Gastrocnemius medialis (tissue), 4 donors: Measurements from ENCODE around the gene LEKR1. TPM values are rescaled to one million over a fixed set of nuclear protein-coding genes. Genes with fewer than 3 reads are reported as not detected.

ENCODE experiments used
- ATAC-seq, 2 donors: fragments of 150-250 bp; one replicate each; pipeline ENCODE4 v1.9.1; 2016
- DNase-seq, 2 donors: peaks; one replicate each; pipeline ENCODE4 v3.0.0-alpha.2; 2019
- H3K27ac ChIP-seq, 4 donors: fragments of 200-600 bp; sonication (generic); 1 replicate in 1 of 4; 2 replicates in 3 of 4; pipeline ENCODE4 v1.5.1; 2016 to 2018; ENCODE audit warnings: mild to moderate bottlenecking in 2 of 4, moderate library complexity in 1 of 4
- H3K27me3 ChIP-seq, 3 donors: fragments of 200-600 bp; sonication (generic) in 2 of 3; 1 replicate in 1 of 3; 2 replicates in 2 of 3; pipeline versions ENCODE4 v1.5.1 to v1.6.0; 2016 to 2019; ENCODE audit warnings: mild to moderate bottlenecking in 1 of 3, moderate library complexity in 1 of 3
- H3K36me3 ChIP-seq, 2 donors: fragments of 200-600 bp; sonication (generic) in 1 of 2; one replicate each; pipeline ENCODE4 v1.5.1; 2017 to 2018
- H3K4me1 ChIP-seq, 2 donors: fragments of 200-600 bp; sonication (generic) in 1 of 2; one replicate each; pipeline ENCODE4 v1.5.1; 2016 to 2017; ENCODE audit warnings: mild to moderate bottlenecking in 2 of 2
- H3K4me3 ChIP-seq, 4 donors: fragments of 200-600 bp; sonication (generic) in 3 of 4; 1 replicate in 1 of 4; 2 replicates in 3 of 4; pipeline ENCODE4 v1.5.1; 2016 to 2019; ENCODE audit warnings: mild to moderate bottlenecking in 2 of 4
- H3K9me3 ChIP-seq, 3 donors: fragments of 200-600 bp; sonication (generic) in 2 of 3; 1 replicate in 1 of 3; 2 replicates in 2 of 3; pipeline ENCODE4 v1.5.1; 2016 to 2019
- POLR2A ChIP-seq, 2 donors: fragments of 450-650 bp; IDR thresholded peaks; one replicate each; pipeline ENCODE4 v1.6.1; 2017; ENCODE audit warnings: antibody characterized with exemption in 2 of 2, mild to moderate bottlenecking in 2 of 2, moderate library complexity in 2 of 2
- in situ Hi-C, 4 donors: fragments of 200-750 bp; cut with MboI; loops; one replicate each; pipeline versions ENCODE4 v1.15.0 to v1.8.0; 2017; ENCODE audit warnings: low sequenced_read_pairs in 4 of 4
- intact Hi-C: fragments of 100-400 bp; cut with DNase I; formaldehyde crosslinking; loops from one replicate; pipeline ENCODE4 v1.15.1; 2023; ENCODE audit warnings: low total_unique reads
- total RNA-seq, 4 donors: library from RNA; depleted of rRNA; stranded (reverse); fragments of >200 nt; gene quantifications; one replicate each; pipeline versions ENCODE4 v1.1.0 to v1.2.3, GENCODE V29; 2016
- TF ChIP-seq, protein P1 (sequence below), 5 experiments: fragments of 450-650 bp in 3 of 5; fragments of 200-600 bp in 2 of 5; sonication (generic) in 2 of 5; IDR thresholded peaks in 4 of 5; conservative IDR thresholded peaks in 1 of 5; 1 replicate in 4 of 5; 2 replicates in 1 of 5; pipeline ENCODE4 v1.5.1; 2016 to 2019; ENCODE audit warnings: antibody characterized with exemption in 5 of 5, mild to moderate bottlenecking in 3 of 5, moderate library complexity in 3 of 5

Gene LEKR1
- total RNA-seq, 4 donors from 2014 or later, result 0.20 to 0.56 TPM; not detected in 2

DNA sequence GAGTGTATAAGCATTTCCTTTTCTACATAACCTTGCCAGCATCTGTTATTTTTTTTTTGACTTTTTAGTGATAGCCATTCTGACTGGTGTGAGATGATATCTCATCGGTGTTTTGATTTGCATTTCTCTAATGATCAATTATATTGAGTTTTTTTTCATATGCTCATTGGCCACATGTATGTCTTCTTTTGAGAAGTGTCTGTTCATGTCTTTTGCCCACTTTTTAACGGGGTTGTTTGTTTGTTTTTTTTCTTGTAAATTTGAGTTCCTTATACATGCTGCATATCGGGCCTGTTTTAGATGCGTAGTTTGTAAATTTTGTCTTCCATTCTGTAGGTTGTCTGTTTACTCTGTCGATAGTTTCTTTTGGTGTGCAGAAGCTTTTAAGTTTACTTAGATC is 89.2 kb downstream of the LEKR1 start:
- no peak overlapping the region for H3K27ac ChIP-seq
- no peak overlapping the region for H3K4me3 ChIP-seq
- H3K27me3 ChIP-seq, result no peaks in the 10 kb centered on the region
- DNase-seq, result no peak
- intact Hi-C loops, result no loop called here
- no peak for ATAC-seq
- no peak for TF ChIP-seq POLR2A (IDR thresholded peaks at IDR 0.05)
- TF ChIP-seq, protein P1, sequence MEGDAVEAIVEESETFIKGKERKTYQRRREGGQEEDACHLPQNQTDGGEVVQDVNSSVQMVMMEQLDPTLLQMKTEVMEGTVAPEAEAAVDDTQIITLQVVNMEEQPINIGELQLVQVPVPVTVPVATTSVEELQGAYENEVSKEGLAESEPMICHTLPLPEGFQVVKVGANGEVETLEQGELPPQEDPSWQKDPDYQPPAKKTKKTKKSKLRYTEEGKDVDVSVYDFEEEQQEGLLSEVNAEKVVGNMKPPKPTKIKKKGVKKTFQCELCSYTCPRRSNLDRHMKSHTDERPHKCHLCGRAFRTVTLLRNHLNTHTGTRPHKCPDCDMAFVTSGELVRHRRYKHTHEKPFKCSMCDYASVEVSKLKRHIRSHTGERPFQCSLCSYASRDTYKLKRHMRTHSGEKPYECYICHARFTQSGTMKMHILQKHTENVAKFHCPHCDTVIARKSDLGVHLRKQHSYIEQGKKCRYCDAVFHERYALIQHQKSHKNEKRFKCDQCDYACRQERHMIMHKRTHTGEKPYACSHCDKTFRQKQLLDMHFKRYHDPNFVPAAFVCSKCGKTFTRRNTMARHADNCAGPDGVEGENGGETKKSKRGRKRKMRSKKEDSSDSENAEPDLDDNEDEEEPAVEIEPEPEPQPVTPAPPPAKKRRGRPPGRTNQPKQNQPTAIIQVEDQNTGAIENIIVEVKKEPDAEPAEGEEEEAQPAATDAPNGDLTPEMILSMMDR (IDR thresholded peaks at IDR 0.05 in 4 of 5, conservative IDR thresholded peaks at IDR 0.05 in 1 of 5), result no peak
- no peaks in the 10 kb centered on the region for H3K36me3 ChIP-seq
- in situ Hi-C loops, result no loop called here
- no peaks in the 10 kb centered on the region for H3K4me1 ChIP-seq
- no peaks in the 10 kb centered on the region for H3K9me3 ChIP-seq

DNA sequence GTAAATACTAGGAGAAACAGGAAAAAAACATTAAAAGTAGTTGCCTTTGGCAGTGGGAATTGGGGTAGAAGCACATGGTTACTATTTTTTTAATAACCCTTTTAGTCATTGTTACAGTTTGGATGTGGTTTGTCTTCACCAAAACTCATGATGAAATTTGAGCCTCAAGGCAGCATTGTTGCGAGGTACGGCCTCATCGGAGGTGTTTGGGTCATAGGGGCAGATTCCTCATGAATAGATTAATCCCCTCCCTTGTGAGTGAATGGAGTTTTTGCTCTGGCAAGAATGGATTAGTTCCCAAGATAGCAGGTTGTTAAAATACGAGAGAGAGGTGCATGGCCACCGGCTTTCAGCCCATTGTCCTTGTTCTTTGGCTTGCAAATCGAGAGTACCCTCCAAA is 92.6 kb downstream of the LEKR1 start:
- no peak for ATAC-seq
- no peak for TF ChIP-seq POLR2A (IDR thresholded peaks at IDR 0.05)
- TF ChIP-seq, protein P1 (IDR thresholded peaks at IDR 0.05 in 4 of 5, conservative IDR thresholded peaks at IDR 0.05 in 1 of 5), result no peak
- Histone ChIP-seq H3K4me1 (no peaks in the 10 kb centered on the region), H3K4me3 (no peak overlapping the region), H3K36me3 (no peaks in the 10 kb centered on the region), H3K9me3 (no peaks in the 10 kb centered on the region), H3K27me3 (no peaks in the 10 kb centered on the region), H3K27ac (no peak overlapping the region)
- no peak for DNase-seq
- intact Hi-C loops, result no loop called here
- in situ Hi-C loops, result no loop called here

DNA sequence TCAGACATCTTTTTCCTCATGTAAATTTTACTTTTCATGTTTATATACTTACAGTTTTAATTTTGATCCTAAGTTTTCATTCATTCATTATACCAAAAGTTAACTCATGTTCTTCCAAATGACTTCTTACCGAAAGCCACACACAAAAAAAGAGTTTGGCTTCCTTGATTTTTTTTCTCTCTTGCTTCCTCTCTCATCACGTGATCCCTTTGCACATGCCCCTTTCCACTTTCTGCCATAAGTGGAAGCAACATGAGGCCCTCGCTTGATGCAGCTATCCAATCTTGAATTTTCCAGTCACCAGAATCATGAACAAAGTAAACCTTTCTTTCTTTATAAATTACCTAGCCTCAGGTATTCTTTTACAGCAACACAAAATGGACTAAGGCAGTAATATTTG is 93.7 kb downstream of the LEKR1 start:
- no peak for DNase-seq
- H3K27ac ChIP-seq, result no peak overlapping the region
- TF ChIP-seq POLR2A (IDR thresholded peaks at IDR 0.05), result no peak
- TF ChIP-seq, protein P1 (IDR thresholded peaks at IDR 0.05 in 4 of 5, conservative IDR thresholded peaks at IDR 0.05 in 1 of 5), result no peak
- no peaks in the 10 kb centered on the region for H3K27me3 ChIP-seq
- intact Hi-C loops, result no loop called here
- in situ Hi-C loops, result no loop called here
- no peaks in the 10 kb centered on the region for H3K36me3 ChIP-seq
- H3K4me3 ChIP-seq, result no peak overlapping the region
- no peaks in the 10 kb centered on the region for H3K4me1 ChIP-seq
- no peak for ATAC-seq
- H3K9me3 ChIP-seq, result no peaks in the 10 kb centered on the region

DNA sequence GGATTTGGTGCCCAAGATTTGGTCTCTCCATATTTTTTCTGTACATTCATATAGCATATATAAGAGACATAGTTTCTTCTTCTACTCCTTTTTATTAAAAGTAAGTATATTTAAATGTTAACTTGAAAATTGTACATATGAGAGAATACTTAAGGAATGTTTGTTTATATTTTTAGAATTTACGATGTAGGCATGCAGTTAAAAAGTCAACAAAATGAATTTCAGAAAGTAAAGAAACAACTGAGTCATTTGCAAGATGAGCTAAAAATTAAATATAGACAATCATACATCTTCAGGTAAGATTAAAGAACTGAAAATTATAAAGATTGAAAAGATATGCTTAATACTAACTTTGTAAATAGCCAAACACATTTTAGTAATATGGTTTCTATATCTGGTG is 94.2 kb downstream of the LEKR1 start:
- Histone ChIP-seq H3K9me3 (no peaks in the 10 kb centered on the region), H3K4me1 (no peaks in the 10 kb centered on the region), H3K27me3 (no peaks in the 10 kb centered on the region), H3K4me3 (no peak overlapping the region), H3K36me3 (no peaks in the 10 kb centered on the region), H3K27ac (no peak overlapping the region)
- in situ Hi-C loops, result no loop called here
- no peak for DNase-seq
- intact Hi-C loops, result no loop called here
- TF ChIP-seq, protein P1 (IDR thresholded peaks at IDR 0.05 in 4 of 5, conservative IDR thresholded peaks at IDR 0.05 in 1 of 5), result no peak
- no peak for TF ChIP-seq POLR2A (IDR thresholded peaks at IDR 0.05)
- ATAC-seq, result no peak

DNA sequence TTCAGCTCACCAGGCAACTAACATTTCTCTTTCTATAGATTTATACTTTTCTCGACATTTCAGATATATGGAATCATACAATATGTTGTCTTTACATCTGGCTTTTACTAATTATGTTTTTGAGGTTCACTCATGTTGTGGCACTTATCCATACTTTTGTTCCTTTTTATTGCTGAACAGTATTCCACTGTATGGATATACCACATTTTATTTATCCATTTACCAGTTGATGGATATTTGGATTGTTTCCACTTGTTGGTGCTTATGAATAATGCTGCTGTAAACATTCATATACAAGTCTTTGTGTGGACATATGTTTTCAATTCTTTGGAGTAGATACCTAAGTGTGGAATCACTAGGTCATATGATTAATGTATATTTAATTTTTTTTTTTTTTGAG is 97.2 kb downstream of the LEKR1 start:
- intact Hi-C loops (no loop called here), in situ Hi-C loops (no loop called here)
- H3K9me3 ChIP-seq, result no peaks in the 10 kb centered on the region
- ATAC-seq, result no peak
- H3K27me3 ChIP-seq, result no peaks in the 10 kb centered on the region
- no peak overlapping the region for H3K27ac ChIP-seq
- no peaks in the 10 kb centered on the region for H3K4me1 ChIP-seq
- H3K4me3 ChIP-seq, result no peak overlapping the region
- TF ChIP-seq, protein P1 (IDR thresholded peaks at IDR 0.05 in 4 of 5, conservative IDR thresholded peaks at IDR 0.05 in 1 of 5), result no peak
- TF ChIP-seq POLR2A (IDR thresholded peaks at IDR 0.05), result no peak
- DNase-seq, result no peak
- H3K36me3 ChIP-seq, result no peaks in the 10 kb centered on the region
